ENCODE measurements around the gene GPR141. TPM values are rescaled to one million over a fixed set of nuclear protein-coding genes. Genes with fewer than 3 reads are reported as not detected.

GPR141 gene
- total and polyA plus RNA-seq, 4 donors = 0.22 to 5.4 TPM; not detected in 2

GRCh38 chr7:37675749-37676148 is 7.8 kb upstream of the GPR141 start:
- H3K4me3 ChIP-seq (ENCODE audit: low read depth, low read length) = no peak overlapping the region
- H3K36me3 ChIP-seq (ENCODE audit: control insufficient read depth, insufficient read depth, low read length) = no peaks in the 10 kb centered on the region
- no peak for DNase-seq (ENCODE audit: low read depth in 4 of 6, low spot score in 6 of 6)
- no peak overlapping the region for H3K27ac ChIP-seq (ENCODE audit: low read depth, low read length)
- 88% methylated on average over 1 of the region's 1 CpG for WGBS (ENCODE audit: insufficient coverage)
- no peaks in the 10 kb centered on the region for H3K4me1 ChIP-seq (ENCODE audit: control insufficient read depth, insufficient read depth, low read length)
- no peaks in the 10 kb centered on the region for H3K27me3 ChIP-seq (ENCODE audit: control insufficient read depth, insufficient read depth, low read length)
- H3K9me3 ChIP-seq (ENCODE audit: control insufficient read depth, insufficient read depth, low read length) = peaks cover 2% of the 10 kb centered on the region

GRCh38 chr7:37684927-37685326 is 1.4 kb downstream of the GPR141 start:
- Histone ChIP-seq H3K4me3 (ENCODE audit: low read depth, low read length) (no peak overlapping the region), H3K4me1 (ENCODE audit: control insufficient read depth, insufficient read depth, low read length) (no peaks in the 10 kb centered on the region), H3K9me3 (ENCODE audit: control insufficient read depth, insufficient read depth, low read length) (no peaks in the 10 kb centered on the region), H3K27ac (ENCODE audit: low read depth, low read length) (no peak overlapping the region), H3K27me3 (ENCODE audit: control insufficient read depth, insufficient read depth, low read length) (no peaks in the 10 kb centered on the region), H3K36me3 (ENCODE audit: control insufficient read depth, insufficient read depth, low read length) (no peaks in the 10 kb centered on the region)
- DNase-seq (ENCODE audit: low read depth in 4 of 6, low spot score in 6 of 6) = no peak
- WGBS (ENCODE audit: insufficient coverage) = no CpG with 5 or more reads among the region's 1 CpG

- 94% methylated on average over 4 of the region's 4 CpGs for WGBS (ENCODE audit: insufficient coverage)
Observed at GRCh38 chr7:37686556-37687345, 3.2 kb downstream of the GPR141 start.

GRCh38 chr7:37690206-37690605 is 6.6 kb downstream of the GPR141 start:
- Histone ChIP-seq H3K36me3 (ENCODE audit: control insufficient read depth, insufficient read depth, low read length) (no peaks in the 10 kb centered on the region), H3K4me3 (ENCODE audit: low read depth, low read length) (no peak overlapping the region), H3K4me1 (ENCODE audit: control insufficient read depth, insufficient read depth, low read length) (no peaks in the 10 kb centered on the region), H3K9me3 (ENCODE audit: control insufficient read depth, insufficient read depth, low read length) (no peaks in the 10 kb centered on the region), H3K27me3 (ENCODE audit: control insufficient read depth, insufficient read depth, low read length) (no peaks in the 10 kb centered on the region), H3K27ac (ENCODE audit: low read depth, low read length) (no peak overlapping the region)
- DNase-seq (ENCODE audit: low read depth in 4 of 6, low spot score in 6 of 6) = no peak
- WGBS (ENCODE audit: insufficient coverage) = 94% methylated on average over 10 of the region's 11 CpGs

More at GRCh38 chr7:37686556-37687345, 3.2 kb downstream of the GPR141 start:
- H3K27ac ChIP-seq (ENCODE audit: low read depth, low read length) = no peak overlapping the region
- H3K4me3 ChIP-seq (ENCODE audit: low read depth, low read length) = no peak overlapping the region
- H3K36me3 ChIP-seq (ENCODE audit: control insufficient read depth, insufficient read depth, low read length) = no peaks in the 10 kb centered on the region
- no peak for DNase-seq (ENCODE audit: low read depth in 4 of 6, low spot score in 6 of 6)
- no peaks in the 10 kb centered on the region for H3K27me3 ChIP-seq (ENCODE audit: control insufficient read depth, insufficient read depth, low read length)
- no peaks in the 10 kb centered on the region for H3K9me3 ChIP-seq (ENCODE audit: control insufficient read depth, insufficient read depth, low read length)
- no peaks in the 10 kb centered on the region for H3K4me1 ChIP-seq (ENCODE audit: control insufficient read depth, insufficient read depth, low read length)

GRCh38 chr7:37694208-37695094 is 10.9 kb downstream of the GPR141 start:
- H3K4me3 ChIP-seq (ENCODE audit: low read depth, low read length) = no peak overlapping the region
- no peak overlapping the region for H3K27ac ChIP-seq (ENCODE audit: low read depth, low read length)
- 85% methylated on average over 4 of the region's 4 CpGs for WGBS (ENCODE audit: insufficient coverage)
- H3K27me3 ChIP-seq (ENCODE audit: control insufficient read depth, insufficient read depth, low read length) = no peaks in the 10 kb centered on the region
- no peaks in the 10 kb centered on the region for H3K36me3 ChIP-seq (ENCODE audit: control insufficient read depth, insufficient read depth, low read length)
- no peaks in the 10 kb centered on the region for H3K9me3 ChIP-seq (ENCODE audit: control insufficient read depth, insufficient read depth, low read length)
- H3K4me1 ChIP-seq (ENCODE audit: control insufficient read depth, insufficient read depth, low read length) = no peaks in the 10 kb centered on the region
- DNase-seq (ENCODE audit: low read depth in 4 of 6, low spot score in 6 of 6) = no peak

GRCh38 chr7:37698276-37698675 is 14.7 kb downstream of the GPR141 start:
- H3K4me1 ChIP-seq (ENCODE audit: control insufficient read depth, insufficient read depth, low read length) = no peaks in the 10 kb centered on the region
- H3K27ac ChIP-seq (ENCODE audit: low read depth, low read length) = no peak overlapping the region
- WGBS (ENCODE audit: insufficient coverage) = 95% methylated on average over 3 of the region's 4 CpGs
- no peak overlapping the region for H3K4me3 ChIP-seq (ENCODE audit: low read depth, low read length)
- no peaks in the 10 kb centered on the region for H3K9me3 ChIP-seq (ENCODE audit: control insufficient read depth, insufficient read depth, low read length)
- no peaks in the 10 kb centered on the region for H3K36me3 ChIP-seq (ENCODE audit: control insufficient read depth, insufficient read depth, low read length)
- DNase-seq (ENCODE audit: low read depth in 4 of 6, low spot score in 6 of 6) = no peak
- H3K27me3 ChIP-seq (ENCODE audit: control insufficient read depth, insufficient read depth, low read length) = no peaks in the 10 kb centered on the region

GRCh38 chr7:37698782-37699181 is 15.2 kb downstream of the GPR141 start:
- Histone ChIP-seq H3K9me3 (ENCODE audit: control insufficient read depth, insufficient read depth, low read length) (no peaks in the 10 kb centered on the region), H3K4me1 (ENCODE audit: control insufficient read depth, insufficient read depth, low read length) (no peaks in the 10 kb centered on the region), H3K27ac (ENCODE audit: low read depth, low read length) (no peak overlapping the region), H3K4me3 (ENCODE audit: low read depth, low read length) (no peak overlapping the region), H3K27me3 (ENCODE audit: control insufficient read depth, insufficient read depth, low read length) (no peaks in the 10 kb centered on the region), H3K36me3 (ENCODE audit: control insufficient read depth, insufficient read depth, low read length) (no peaks in the 10 kb centered on the region)
- DNase-seq (ENCODE audit: low read depth in 4 of 6, low spot score in 6 of 6) = no peak
- WGBS (ENCODE audit: insufficient coverage) = 100% methylated on average over 1 of the region's 2 CpGs

- Histone ChIP-seq H3K4me3 (ENCODE audit: low read depth, low read length) (no peak overlapping the region), H3K4me1 (ENCODE audit: control insufficient read depth, insufficient read depth, low read length) (no peaks in the 10 kb centered on the region), H3K36me3 (ENCODE audit: control insufficient read depth, insufficient read depth, low read length) (no peaks in the 10 kb centered on the region), H3K9me3 (ENCODE audit: control insufficient read depth, insufficient read depth, low read length) (no peaks in the 10 kb centered on the region), H3K27me3 (ENCODE audit: control insufficient read depth, insufficient read depth, low read length) (no peaks in the 10 kb centered on the region), H3K27ac (ENCODE audit: low read depth, low read length) (no peak overlapping the region)
- WGBS (ENCODE audit: insufficient coverage) = no CpG with 5 or more reads among the region's 2 CpGs
- no peak for DNase-seq (ENCODE audit: low read depth in 4 of 6, low spot score in 6 of 6)
Observed at GRCh38 chr7:37701769-37702168, 18.2 kb downstream of the GPR141 start.

GRCh38 chr7:37703361-37703760 is 19.8 kb downstream of the GPR141 start:
- Histone ChIP-seq H3K4me1 (ENCODE audit: control insufficient read depth, insufficient read depth, low read length) (no peaks in the 10 kb centered on the region), H3K27me3 (ENCODE audit: control insufficient read depth, insufficient read depth, low read length) (no peaks in the 10 kb centered on the region), H3K9me3 (ENCODE audit: control insufficient read depth, insufficient read depth, low read length) (no peaks in the 10 kb centered on the region), H3K36me3 (ENCODE audit: control insufficient read depth, insufficient read depth, low read length) (no peaks in the 10 kb centered on the region), H3K4me3 (ENCODE audit: low read depth, low read length) (no peak overlapping the region), H3K27ac (ENCODE audit: low read depth, low read length) (no peak overlapping the region)
- peak in 1 of 6 donors; percentile 15 for DNase-seq (ENCODE audit: low read depth in 4 of 6, low spot score in 6 of 6)

Measured in spinal cord (tissue), 10 donors.